SU-DHL-6 (cell line): ENCODE results near the gene APOF.

Source experiments
- H2AFZ ChIP-seq: fragments of 200-600 bp; sonication (generic); 2 replicates; pipeline ENCODE4 v1.6.1; 2014; ENCODE audit warnings: low read depth, mild to moderate bottlenecking, moderate library complexity, mixed read lengths, antibody characterized with exemption, low read length; ENCODE audit not compliant: severe bottlenecking
- H3F3A ChIP-seq: fragments of 200-600 bp; shearing (Covaris generic); 2 replicates; pipeline ENCODE4 v1.6.0; 2016; ENCODE audit warnings: antibody characterized with exemption, mild to moderate bottlenecking; ENCODE audit not compliant: insufficient read depth
- H3K27ac ChIP-seq: fragments of 200-600 bp; sonication (generic); 2 replicates; pipeline ENCODE4 v1.5.1; 2016; ENCODE audit warnings: low read depth, mild to moderate bottlenecking, low read length, moderate library complexity, mixed read lengths
- H3K27me3 ChIP-seq: fragments of 200-600 bp; sonication (generic), shearing (Covaris generic); 2 replicates; pipeline ENCODE4 v1.6.0; 2014; ENCODE audit warnings: mild to moderate bottlenecking, low read length
- H3K36me3 ChIP-seq: fragments of 200-600 bp; sonication (generic); 2 replicates; pipeline ENCODE4 v1.6.1; 2014; ENCODE audit warnings: mild to moderate bottlenecking, low read length, mixed read lengths
- H3K4me2 ChIP-seq: fragments of 300-600, 200-600 bp; shearing (Covaris generic), sonication (generic); 2 replicates; pipeline ENCODE4 v1.6.0; 2014; ENCODE audit warnings: low read length, low read depth, mild to moderate bottlenecking; ENCODE audit not compliant: poor library complexity, severe bottlenecking
- H3K4me3 ChIP-seq: fragments of 200-600 bp; sonication (generic); 2 replicates; pipeline ENCODE4 v1.5.1; 2014; ENCODE audit warnings: antibody characterized with exemption, low read length, mild to moderate bottlenecking, mixed read lengths; ENCODE audit not compliant: insufficient read depth, poor library complexity, severe bottlenecking
- H3K79me2 ChIP-seq: fragments of 200-600 bp; sonication (generic); 2 replicates; pipeline ENCODE4 v1.6.1; 2014; ENCODE audit warnings: mild to moderate bottlenecking, low read length, moderate library complexity; ENCODE audit not compliant: insufficient read depth
- H3K9ac ChIP-seq: fragments of 200-600 bp; sonication (generic); 2 replicates; pipeline ENCODE4 v1.7.0; 2014; ENCODE audit warnings: mild to moderate bottlenecking, low read length
- H3K9me2 ChIP-seq: fragments of 200-600 bp; sonication (generic); replicated peaks from 2 replicates; pipeline ENCODE4 v1.6.1; 2014; ENCODE audit warnings: low read length; ENCODE audit not compliant: insufficient read depth
- H3K9me3 ChIP-seq: fragments of 200-600 bp; sonication (generic); 2 replicates; pipeline ENCODE4 v1.6.1; 2014; ENCODE audit warnings: low read length, mixed read lengths; ENCODE audit not compliant: insufficient read depth
- H4K20me1 ChIP-seq: fragments of 200-600 bp; sonication (generic); 2 replicates; pipeline ENCODE4 v1.6.1; 2014; ENCODE audit warnings: low read depth, mild to moderate bottlenecking, antibody characterized with exemption, low read length, moderate library complexity, mixed read lengths
- CTCF ChIP-seq: fragments of 200-600 bp; sonication (generic); IDR thresholded peaks from one replicate; pipeline ENCODE4 v1.5.1; 2017; ENCODE audit warnings: antibody characterized with exemption, mild to moderate bottlenecking, low read length, moderate library complexity; ENCODE audit not compliant: insufficient read depth, poor library complexity, severe bottlenecking
- EZH2phosphoT487 ChIP-seq: fragments of 200-600 bp; sonication (generic), shearing (Covaris generic); conservative IDR thresholded peaks from 2 replicates; pipeline ENCODE4 v1.6.1; 2018; ENCODE audit warnings: mild to moderate bottlenecking, antibody characterized with exemption, low read length, moderate library complexity, mixed read lengths

Gene APOF

GRCh38 chr12:56377989-56378316, 15.3 kb upstream of the APOF start:
- Histone ChIP-seq H3K4me2 (peak overlapping the region; percentile 88), H3F3A (peaks cover 45% of the 10 kb centered on the region), H3K4me3 (no peak overlapping the region), H3K27me3 (no peaks in the 10 kb centered on the region), H3K9ac (peak overlapping the region; percentile 58; the same call in 1 of the 2 replicates), H4K20me1 (no peaks in the 10 kb centered on the region), H3K79me2 (no peaks in the 10 kb centered on the region), H3K36me3 (no peaks in the 10 kb centered on the region), H3K27ac (peak overlapping the region; percentile 99), H3K9me2 (no peaks in the 10 kb centered on the region), H3K9me3 (no peaks in the 10 kb centered on the region), H2AFZ (peak overlapping the region; percentile 86)
- TF ChIP-seq EZH2phosphoT487, result no peak
- TF ChIP-seq CTCF, result no peak

- Histone ChIP-seq H3K9me3 (no peaks in the 10 kb centered on the region), H3K79me2 (no peaks in the 10 kb centered on the region), H3K4me2 (peak overlapping the region; percentile 88), H3K4me3 (no peak overlapping the region), H3K9ac (peak overlapping the region; percentile 58; the same call in 1 of the 2 replicates), H3K27me3 (no peaks in the 10 kb centered on the region), H3K27ac (peak overlapping the region; percentile 99), H4K20me1 (no peaks in the 10 kb centered on the region), H2AFZ (peak overlapping the region; percentile 86), H3K9me2 (no peaks in the 10 kb centered on the region), H3F3A (peaks cover 45% of the 10 kb centered on the region), H3K36me3 (no peaks in the 10 kb centered on the region)
- TF ChIP-seq EZH2phosphoT487, result no peak
- no peak for TF ChIP-seq CTCF
Measured at GRCh38 chr12:56377310-56377988, 14.8 kb upstream of the APOF start.

- Histone ChIP-seq H3F3A (peaks cover 52% of the 10 kb centered on the region), H3K79me2 (no peaks in the 10 kb centered on the region), H3K4me2 (peak overlapping the region; percentile 88), H3K4me3 (peak overlapping the region; percentile 15), H3K27me3 (no peaks in the 10 kb centered on the region), H3K36me3 (no peaks in the 10 kb centered on the region), H3K9ac (peak overlapping the region; percentile 59), H3K9me2 (no peaks in the 10 kb centered on the region), H3K9me3 (no peaks in the 10 kb centered on the region), H2AFZ (peak overlapping the region; percentile 86), H4K20me1 (no peaks in the 10 kb centered on the region), H3K27ac (peak overlapping the region; percentile 99)
- TF ChIP-seq CTCF, result no peak
- TF ChIP-seq EZH2phosphoT487, result no peak
Measured at GRCh38 chr12:56375598-56376434, 13.2 kb upstream of the APOF start.
